HCT116 (cell line): Measurements from ENCODE around the gene DIPK1A. TPM values are rescaled to one million over a fixed set of nuclear protein-coding genes. Genes with fewer than 3 reads are reported as not detected.
A peak's percentile ranks its signal among the peaks of the same experiment; 100 is the strongest.

Experiments
- ATAC-seq: fragments of 200-7000 bp; cut with Tn5 transposase; 2 replicates; pipeline ENCODE4 v1.9.1; 2020; ENCODE audit warnings: mild to moderate bottlenecking, moderate library complexity
- BruUV-seq: library from RNA; stranded (reverse); fragments of 400-500 nt; replicated peaks from 2 replicates; lab custom pipeline; 2021; lab: Mats Ljungman, UMichigan
- CTCF ChIA-PET: fragments of 300-600 bp; sonication (Branson Sonifier 250); formaldehyde crosslinking; loops from one replicate; lab custom pipeline; 2021; ENCODE audit warnings: antibody characterized with exemption; lab: Charles Lee
- POLR2A ChIA-PET: fragments of 300-600, 350-600 bp; sonication (Branson Sonifier 250); formaldehyde crosslinking; loops from one replicate; lab custom pipeline; 2021; ENCODE audit warnings: antibody characterized with exemption; lab: Charles Lee
- RAD21 ChIA-PET, 2 experiments: fragments of 300-600 bp; sonication (Branson Sonifier 250); formaldehyde crosslinking; loops; one replicate each; lab custom pipeline; 2023; ENCODE audit warnings: low total read pairs in 2 of 2; ENCODE audit not compliant: uncharacterized antibody in 2 of 2, unreplicated experiment in 2 of 2, low non-redundant PET in 1 of 2; lab: Charles Lee
- DNase-seq: peaks from one replicate; pipeline ENCODE4 v3.0.0-alpha.2; 2010; ENCODE audit warnings: low read depth, low spot score
- H2AFZ ChIP-seq: fragments of 200-600 bp; shearing (Covaris generic), sonication (generic); 2 replicates; pipeline ENCODE4 v1.6.1; 2017; ENCODE audit warnings: low read depth, mixed run types, mixed read lengths, antibody characterized with exemption, low read length; ENCODE audit not compliant: poor library complexity, severe bottlenecking
- H3K27ac ChIP-seq: 2 replicates; pipeline ENCODE4 v1.5.1; 2012; ENCODE audit warnings: low read depth, low read length
- H3K27me3 ChIP-seq: fragments of 200-600 bp; sonication (generic); 2 replicates; pipeline ENCODE4 v1.6.1; 2016; ENCODE audit warnings: mixed run types, low read length, mixed read lengths; ENCODE audit not compliant: insufficient read depth
- H3K36me3 ChIP-seq, 2 experiments: fragments of 200-500 bp in 1 of 2; fragments of 200-600 bp in 1 of 2; sonication (Bioruptor generic) in 1 of 2; sonication (generic) in 1 of 2; 2 replicates each; pipeline versions ENCODE4 v1.5.1 to v1.6.1; 2014 to 2016; ENCODE audit warnings: low read length in 2 of 2, inconsistent platforms in 1 of 2, mixed read lengths in 1 of 2, mixed run types in 1 of 2; ENCODE audit not compliant: insufficient read depth in 2 of 2, control insufficient read depth in 1 of 2
- H3K4me1 ChIP-seq, 2 experiments: fragments of 200-600 bp in 1 of 2; sonication (generic) in 1 of 2; 2 replicates each; pipeline versions ENCODE4 v1.5.1 to v1.6.1; 2012 to 2017; ENCODE audit warnings: low read length in 2 of 2, inconsistent platforms in 1 of 2, mild to moderate bottlenecking in 1 of 2, mixed read lengths in 1 of 2, mixed run types in 1 of 2, moderate library complexity in 1 of 2; ENCODE audit not compliant: insufficient read depth in 2 of 2, control insufficient read depth in 1 of 2
- H3K4me2 ChIP-seq: fragments of 200-600 bp; sonication (generic); 2 replicates; pipeline ENCODE4 v1.6.1; 2017; ENCODE audit warnings: mixed run types, low read length, mixed read lengths
- H3K4me3 ChIP-seq, 2 experiments: fragments of 200-600 bp in 1 of 2; sonication (generic) in 1 of 2; replicated peaks in 1 of 2; 2 replicates each; pipeline ENCODE4 v1.5.1; 2011 to 2016; ENCODE audit warnings: low read length in 2 of 2, control low read depth in 1 of 2, low read depth in 1 of 2, mild to moderate bottlenecking in 1 of 2, mixed read lengths in 1 of 2, mixed run types in 1 of 2
- H3K79me2 ChIP-seq: fragments of 200-600 bp; sonication (generic); 2 replicates; pipeline ENCODE4 v1.6.1; 2017; ENCODE audit warnings: mild to moderate bottlenecking, mixed run types, low read length, moderate library complexity, mixed read lengths; ENCODE audit not compliant: insufficient read depth
- H3K9ac ChIP-seq: fragments of 200-600 bp; sonication (generic); 2 replicates; pipeline ENCODE4 v1.6.1; 2016; ENCODE audit warnings: low read length, mixed read lengths
- H3K9me2 ChIP-seq: fragments of 200-600 bp; sonication (generic), shearing (Covaris generic); 2 replicates; pipeline ENCODE4 v1.6.1; 2017; ENCODE audit warnings: mixed run types, mild to moderate bottlenecking, moderate library complexity; ENCODE audit not compliant: insufficient read depth
- H3K9me3 ChIP-seq, 2 experiments: fragments of 200-500 bp in 1 of 2; fragments of 200-600 bp in 1 of 2; sonication (Bioruptor generic) in 1 of 2; sonication (generic) in 1 of 2; 2 replicates each; pipeline ENCODE4 v1.6.1; 2014 to 2017; ENCODE audit warnings: low read length in 2 of 2, mixed read lengths in 2 of 2, inconsistent platforms in 1 of 2, low read depth in 1 of 2, mild to moderate bottlenecking in 1 of 2, mixed run types in 1 of 2, moderate library complexity in 1 of 2; ENCODE audit not compliant: control insufficient read depth in 1 of 2, insufficient read depth in 1 of 2
- H4K20me1 ChIP-seq: fragments of 200-600 bp; sonication (generic), shearing (Covaris generic); 2 replicates; pipeline ENCODE4 v1.6.1; 2017; ENCODE audit warnings: mixed run types, mild to moderate bottlenecking, moderate library complexity; ENCODE audit not compliant: insufficient read depth
- EGR1 ChIP-seq: IDR thresholded peaks from 2 replicates; pipeline ENCODE4 v1.6.1; 2012; ENCODE audit warnings: low read depth
- POLR2AphosphoS5 ChIP-seq: IDR thresholded peaks from 2 replicates; pipeline ENCODE4 v1.6.1; 2011; ENCODE audit warnings: mild to moderate bottlenecking, low read depth, low read length, moderate library complexity
- RAD21 ChIP-seq: IDR thresholded peaks from 2 replicates; pipeline ENCODE4 v1.6.1; 2012; ENCODE audit warnings: low read depth, mild to moderate bottlenecking
- SP1 ChIP-seq: IDR thresholded peaks from 2 replicates; pipeline ENCODE4 v1.6.1; 2012; ENCODE audit warnings: low read depth
- TCF7L2 ChIP-seq: IDR thresholded peaks from 2 replicates; pipeline ENCODE4 v1.7.0; 2011; ENCODE audit warnings: borderline replicate concordance, inconsistent platforms; ENCODE audit not compliant: insufficient read depth, insufficient read length; ENCODE audit errors: extremely low read depth
- intact Hi-C: fragments of 100-400 bp; cut with micrococcal nuclease; formaldehyde crosslinking; loops from 2 replicates; pipeline ENCODE4 v1.10.0; 2022
- total RNA-seq: library from RNA; stranded (reverse); gene quantifications from one replicate; pipeline ENCODE4 v1.2.1, GENCODE V29; 2021; ENCODE audit not compliant: unreplicated experiment
- TF ChIP-seq, protein P1 (sequence below), 3 experiments: fragments of 200-600 bp in 1 of 3; sonication (generic) in 1 of 3; IDR thresholded peaks in 2 of 3; conservative IDR thresholded peaks in 1 of 3; 2 replicates each; pipeline ENCODE4 v1.5.1; 2012 to 2017; ENCODE audit warnings: low read depth in 2 of 3, low read length in 2 of 3, antibody characterized with exemption in 1 of 3, borderline replicate concordance in 1 of 3, control low read depth in 1 of 3, mild to moderate bottlenecking in 1 of 3, mixed read lengths in 1 of 3, mixed run types in 1 of 3, moderate library complexity in 1 of 3; ENCODE audit not compliant: insufficient read depth in 1 of 3
- TF ChIP-seq, protein P2 (sequence below): IDR thresholded peaks from 2 replicates; pipeline ENCODE4 v1.6.1; 2011; ENCODE audit warnings: mild to moderate bottlenecking, low read length, moderate library complexity; ENCODE audit not compliant: insufficient replicate concordance; ENCODE audit errors: extremely low read depth

DIPK1A gene
- total RNA-seq, 1 experiment from 2014 or later: 4.3 TPM

DNA sequence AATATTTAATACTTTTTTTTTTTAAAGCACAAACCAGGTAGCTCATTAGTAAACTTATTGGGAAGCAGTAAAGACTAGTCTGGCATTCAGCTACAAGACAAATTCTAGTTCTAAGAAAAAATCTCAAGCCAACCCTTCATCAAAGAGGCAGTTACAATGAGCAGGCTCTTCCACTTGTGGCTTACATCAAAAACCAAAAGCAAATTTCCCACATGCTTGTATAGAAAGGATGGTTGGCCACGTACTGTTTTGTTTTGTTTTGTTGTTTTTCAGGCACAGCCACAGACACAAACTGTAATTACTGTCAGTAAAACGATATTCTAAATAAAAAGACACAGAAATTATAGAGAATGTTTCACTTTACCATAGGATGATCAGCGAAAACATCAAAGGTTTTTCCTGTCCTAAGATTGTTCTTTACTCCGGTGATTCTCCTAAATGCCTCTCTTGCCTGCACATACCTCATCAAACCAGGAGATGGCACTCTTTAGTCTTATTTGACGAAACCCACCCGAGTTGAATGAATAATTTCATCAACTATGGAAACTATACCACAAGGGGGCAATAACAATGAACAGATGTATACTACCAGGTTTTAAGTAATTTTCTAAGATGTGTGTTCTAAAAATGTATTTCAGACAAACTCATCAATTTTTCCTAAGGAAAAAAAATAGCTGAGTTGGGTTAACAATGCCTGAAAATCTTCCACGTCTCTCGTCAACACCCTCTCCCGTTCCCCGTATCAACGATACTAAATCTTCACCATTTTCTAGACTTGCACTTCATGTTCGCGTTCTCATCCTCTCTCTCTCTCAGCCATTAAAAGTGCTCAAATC is 102.5 kb downstream of the DIPK1A start:
- POLR2A ChIA-PET: no interaction called here
- H3K9ac ChIP-seq: no peak overlapping the region
- TF ChIP-seq, protein P1, sequence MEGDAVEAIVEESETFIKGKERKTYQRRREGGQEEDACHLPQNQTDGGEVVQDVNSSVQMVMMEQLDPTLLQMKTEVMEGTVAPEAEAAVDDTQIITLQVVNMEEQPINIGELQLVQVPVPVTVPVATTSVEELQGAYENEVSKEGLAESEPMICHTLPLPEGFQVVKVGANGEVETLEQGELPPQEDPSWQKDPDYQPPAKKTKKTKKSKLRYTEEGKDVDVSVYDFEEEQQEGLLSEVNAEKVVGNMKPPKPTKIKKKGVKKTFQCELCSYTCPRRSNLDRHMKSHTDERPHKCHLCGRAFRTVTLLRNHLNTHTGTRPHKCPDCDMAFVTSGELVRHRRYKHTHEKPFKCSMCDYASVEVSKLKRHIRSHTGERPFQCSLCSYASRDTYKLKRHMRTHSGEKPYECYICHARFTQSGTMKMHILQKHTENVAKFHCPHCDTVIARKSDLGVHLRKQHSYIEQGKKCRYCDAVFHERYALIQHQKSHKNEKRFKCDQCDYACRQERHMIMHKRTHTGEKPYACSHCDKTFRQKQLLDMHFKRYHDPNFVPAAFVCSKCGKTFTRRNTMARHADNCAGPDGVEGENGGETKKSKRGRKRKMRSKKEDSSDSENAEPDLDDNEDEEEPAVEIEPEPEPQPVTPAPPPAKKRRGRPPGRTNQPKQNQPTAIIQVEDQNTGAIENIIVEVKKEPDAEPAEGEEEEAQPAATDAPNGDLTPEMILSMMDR (IDR thresholded peaks at IDR 0.05 in 2 of 3, conservative IDR thresholded peaks at IDR 0.05 in 1 of 3; ENCODE audit: borderline replicate concordance in 1 of 3, insufficient read depth in 1 of 3, low read depth in 2 of 3, low read length in 2 of 3): peak; percentile 87 to 99 (median 99)
- TF ChIP-seq POLR2AphosphoS5 (no peak), RAD21 (peak; percentile 98), SP1 (peak; percentile 9; the same call in 1 of the 2 replicates), TCF7L2 (peak; percentile 24), EGR1 (no peak)
- TF ChIP-seq, protein P2, sequence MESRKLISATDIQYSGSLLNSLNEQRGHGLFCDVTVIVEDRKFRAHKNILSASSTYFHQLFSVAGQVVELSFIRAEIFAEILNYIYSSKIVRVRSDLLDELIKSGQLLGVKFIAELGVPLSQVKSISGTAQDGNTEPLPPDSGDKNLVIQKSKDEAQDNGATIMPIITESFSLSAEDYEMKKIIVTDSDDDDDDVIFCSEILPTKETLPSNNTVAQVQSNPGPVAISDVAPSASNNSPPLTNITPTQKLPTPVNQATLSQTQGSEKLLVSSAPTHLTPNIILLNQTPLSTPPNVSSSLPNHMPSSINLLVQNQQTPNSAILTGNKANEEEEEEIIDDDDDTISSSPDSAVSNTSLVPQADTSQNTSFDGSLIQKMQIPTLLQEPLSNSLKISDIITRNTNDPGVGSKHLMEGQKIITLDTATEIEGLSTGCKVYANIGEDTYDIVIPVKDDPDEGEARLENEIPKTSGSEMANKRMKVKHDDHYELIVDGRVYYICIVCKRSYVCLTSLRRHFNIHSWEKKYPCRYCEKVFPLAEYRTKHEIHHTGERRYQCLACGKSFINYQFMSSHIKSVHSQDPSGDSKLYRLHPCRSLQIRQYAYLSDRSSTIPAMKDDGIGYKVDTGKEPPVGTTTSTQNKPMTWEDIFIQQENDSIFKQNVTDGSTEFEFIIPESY: no peak
- TF ChIP-seq, all 23 proteins: peak for 4
- DNase-seq (peak; percentile 67), ATAC-seq (peak; percentile 93)
- Histone ChIP-seq H3K4me3 (no peak overlapping the region), H3K36me3 (no peaks in the 10 kb centered on the region), H3K27ac (no peak overlapping the region), H3K79me2 (no peaks in the 10 kb centered on the region), H3K4me1 (no peaks in the 10 kb centered on the region), H4K20me1 (no peaks in the 10 kb centered on the region), H2AFZ (no peak overlapping the region), H3K9me3 (no peaks in the 10 kb centered on the region), H3K9me2 (no peaks in the 10 kb centered on the region), H3K4me2 (no peak overlapping the region), H3K27me3 (no peaks in the 10 kb centered on the region)
- no TSS peak for BruUV-seq
- ChIA-PET RAD21 (interaction anchor here in 1 of 2 experiments (0.7 kb wide), 1 partner anchor 135 kb away, joined by 6 read pairs; no protein-coding TSS in a partner anchor), CTCF (interaction anchor here (0.6 to 2.6 kb wide), 10 partner anchors 27 to 203 kb away, joined by 3 to 40 read pairs (median 8); partner anchors contain the start of genes DIPK1A and RPL5)
- intact Hi-C loops: loop anchor here (1.0 kb wide), 3 partner anchors 102 to 204 kb away; no protein-coding TSS in a partner anchor
